NCI-H2196 (cell line): ENCODE data around the gene ZNF142.

Source experiments
- DNase-seq: peaks from one replicate; lab custom pipeline; 2025; ENCODE audit not compliant: unreplicated experiment; lab: John Stamatoyannopoulos, UW

ZNF142 gene

DNA sequence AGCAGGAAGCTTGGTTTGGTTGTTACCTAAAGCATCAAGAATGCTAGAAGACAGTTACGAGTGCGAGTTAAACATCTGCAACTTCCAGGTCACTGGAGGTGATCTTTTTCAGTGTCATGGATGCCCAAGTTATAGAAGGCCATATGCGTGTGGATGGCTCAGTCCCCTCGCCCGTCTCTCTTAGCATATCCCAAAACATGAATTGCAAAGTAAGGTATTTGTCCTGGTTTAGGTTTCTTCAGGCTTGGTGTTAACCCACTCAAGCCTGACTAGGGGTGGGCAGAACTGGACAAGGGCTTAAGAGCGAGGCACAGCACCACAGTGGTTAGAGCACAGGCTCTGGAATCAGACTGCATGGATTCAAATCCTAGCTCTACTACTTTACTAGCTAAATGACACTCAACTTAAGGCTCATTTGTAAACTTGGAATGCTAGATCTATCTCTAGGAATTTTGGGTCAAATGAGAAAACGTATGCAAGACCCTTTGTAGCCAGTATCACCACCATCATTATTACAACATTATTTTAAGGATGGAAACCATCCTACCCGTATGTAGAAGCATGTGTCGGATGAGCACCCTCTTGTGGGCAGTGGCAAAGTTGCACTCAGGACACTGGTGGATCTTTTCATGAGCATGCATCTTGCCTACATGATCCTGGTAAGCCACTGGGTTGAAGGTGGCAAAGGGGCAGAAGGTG, 11.2 kb downstream of the ZNF142 start:
- peak; percentile 68 for DNase-seq

DNA sequence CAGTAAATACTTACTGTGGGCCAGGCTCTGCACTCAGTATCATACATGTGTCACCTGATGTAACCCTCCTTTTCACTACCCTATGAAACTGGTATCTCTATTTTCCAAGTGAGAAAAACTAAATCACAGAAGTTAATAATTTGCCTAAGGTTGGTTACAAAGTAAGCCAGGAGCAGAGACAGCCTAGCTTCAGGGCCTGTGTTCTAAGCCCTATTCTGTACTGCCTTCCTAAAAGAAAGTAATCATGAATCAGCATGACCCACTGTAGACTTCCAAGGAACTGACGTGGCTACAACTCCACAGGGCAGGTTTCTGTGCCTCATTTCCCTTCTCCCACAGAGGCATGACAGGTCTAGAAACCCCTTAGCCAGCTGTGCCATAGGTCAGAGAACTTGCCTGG, 14.3 kb downstream of the ZNF142 start:
- no peak for DNase-seq

DNA sequence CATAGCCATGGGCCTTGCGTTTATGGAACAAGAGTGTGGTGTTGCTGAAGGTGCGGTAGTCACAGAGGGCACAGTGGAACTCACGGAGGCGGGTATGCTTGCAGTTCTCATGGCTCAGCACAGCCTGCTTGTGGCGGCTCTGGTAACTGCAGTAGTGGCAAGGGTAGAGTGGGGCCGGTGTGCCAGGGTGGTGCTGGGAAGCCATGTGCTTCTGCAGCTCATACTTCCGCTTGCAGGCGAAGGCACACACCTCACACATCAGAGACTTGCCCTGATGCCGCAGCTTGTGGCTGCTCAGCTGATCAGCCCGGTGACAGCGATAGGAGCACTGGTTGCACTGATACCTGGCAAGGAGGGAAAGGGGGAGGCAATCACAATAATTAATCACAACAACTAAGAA, 14.7 kb downstream of the ZNF142 start:
- DNase-seq, result no peak

DNA sequence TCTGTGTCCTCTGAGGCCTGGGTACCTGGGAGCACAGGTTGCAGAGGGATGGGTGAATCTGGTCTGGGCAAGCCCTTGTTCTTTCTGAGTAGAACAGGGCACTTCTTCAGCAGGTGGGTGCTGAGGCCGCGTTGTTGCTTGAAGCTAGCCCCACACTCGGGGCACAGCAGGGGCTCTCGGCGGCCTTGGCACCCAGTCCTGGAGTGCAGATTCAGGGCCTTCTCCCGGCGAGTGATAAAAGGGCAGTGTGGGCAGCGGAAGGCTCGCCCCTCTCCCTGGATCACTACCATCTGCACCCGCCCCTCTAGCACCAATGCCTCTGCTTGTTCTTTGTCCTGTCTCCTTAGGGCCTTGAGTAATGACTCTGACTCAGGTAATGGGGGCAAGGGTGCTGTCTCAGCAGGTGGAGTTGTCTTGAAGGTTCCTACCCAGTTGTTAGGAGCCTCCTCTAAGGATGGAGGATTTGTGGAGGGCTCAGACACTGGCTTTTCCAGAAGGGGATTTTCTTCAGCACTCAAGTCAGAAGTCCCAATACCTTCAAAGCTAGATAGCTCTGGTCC, 15.6 kb downstream of the ZNF142 start:
- no peak for DNase-seq

DNA sequence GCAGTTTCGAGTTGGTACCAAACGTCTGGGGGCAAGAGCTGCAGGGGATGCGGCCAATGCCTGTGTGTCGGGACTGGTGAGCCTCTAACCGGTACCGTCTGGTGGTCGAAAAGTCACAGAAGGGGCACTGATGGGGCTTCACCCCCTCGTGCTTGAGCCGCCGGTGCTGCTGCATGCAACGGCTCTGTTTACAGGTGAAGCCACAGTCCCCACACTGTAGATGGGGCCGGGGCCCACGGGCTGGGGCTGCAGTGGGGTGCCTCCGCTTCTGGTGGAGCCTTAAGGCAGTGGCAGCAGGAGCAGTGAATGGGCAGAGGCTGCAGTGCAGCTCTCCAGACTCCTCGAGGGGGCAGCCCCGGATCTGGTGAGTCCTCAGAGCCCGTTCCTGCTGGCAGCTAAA, 16.6 kb downstream of the ZNF142 start:
- DNase-seq, result no peak

DNA sequence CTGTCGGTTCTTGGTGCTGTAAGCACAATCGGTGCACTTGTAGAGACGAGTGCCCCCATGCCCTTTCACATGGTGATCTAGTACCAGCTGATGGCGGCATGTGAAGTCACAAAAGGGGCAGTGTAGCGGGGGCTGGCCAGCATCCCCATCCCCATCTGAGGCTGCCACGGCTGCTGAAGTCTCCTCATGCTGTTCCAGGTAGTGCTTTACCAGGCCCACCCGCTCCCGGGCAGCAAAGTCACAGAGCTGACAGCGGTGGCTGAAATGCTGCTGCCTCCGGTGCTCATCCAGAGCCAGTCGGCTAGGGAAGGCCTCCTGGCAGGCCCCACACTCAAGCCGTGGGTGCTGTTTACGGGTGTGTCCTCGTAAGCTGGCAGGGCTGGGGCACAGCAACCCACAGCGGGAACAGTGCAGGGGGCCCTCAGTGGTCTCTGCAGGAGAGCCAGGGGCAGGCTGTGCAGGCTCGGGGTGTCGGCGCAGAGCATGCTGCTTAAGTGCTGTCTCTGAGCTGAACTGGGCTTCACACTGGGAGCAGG, 17.2 kb downstream of the ZNF142 start:
- no peak for DNase-seq

DNA sequence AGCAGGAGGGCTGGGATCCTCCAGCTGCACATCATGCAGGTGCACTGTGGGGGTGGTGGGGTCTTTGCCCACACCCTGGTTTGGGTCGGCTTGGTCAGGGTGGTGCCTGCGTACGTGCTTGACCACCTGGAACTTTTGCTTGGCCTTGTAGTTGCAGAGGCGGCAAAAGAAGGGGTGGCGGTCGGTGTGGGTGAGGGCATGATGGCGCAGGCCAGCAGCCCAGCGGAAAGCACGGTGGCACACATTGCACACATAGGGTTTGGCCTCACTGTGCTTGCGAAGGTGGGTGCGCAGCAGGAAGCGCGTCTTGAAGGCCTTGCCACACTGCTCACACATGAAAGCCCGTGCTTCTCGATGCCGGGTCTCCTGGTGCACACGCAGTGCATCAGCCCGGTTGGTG, 21.1 kb downstream of the ZNF142 start:
- DNase-seq, result no peak

DNA sequence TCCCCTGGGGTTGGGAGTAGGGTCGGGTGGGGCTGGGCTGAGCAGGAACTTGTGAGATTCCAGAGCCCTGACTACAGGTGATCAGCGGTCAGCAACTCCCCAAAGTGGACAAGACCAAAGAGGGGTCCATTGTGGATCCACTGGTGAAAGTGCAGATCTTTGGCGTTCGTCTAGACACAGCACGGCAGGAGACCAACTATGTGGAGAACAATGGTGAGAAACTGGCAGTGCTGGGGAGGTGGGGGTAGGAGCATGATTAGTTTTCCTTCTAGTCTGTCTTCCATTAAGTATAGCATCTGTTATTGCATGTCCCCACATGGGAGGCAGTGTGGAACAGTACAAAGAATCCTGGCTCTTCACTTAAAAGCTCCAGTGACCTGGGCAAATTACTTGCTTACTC, 23.7 kb downstream of the ZNF142 start:
- no peak for DNase-seq

DNA sequence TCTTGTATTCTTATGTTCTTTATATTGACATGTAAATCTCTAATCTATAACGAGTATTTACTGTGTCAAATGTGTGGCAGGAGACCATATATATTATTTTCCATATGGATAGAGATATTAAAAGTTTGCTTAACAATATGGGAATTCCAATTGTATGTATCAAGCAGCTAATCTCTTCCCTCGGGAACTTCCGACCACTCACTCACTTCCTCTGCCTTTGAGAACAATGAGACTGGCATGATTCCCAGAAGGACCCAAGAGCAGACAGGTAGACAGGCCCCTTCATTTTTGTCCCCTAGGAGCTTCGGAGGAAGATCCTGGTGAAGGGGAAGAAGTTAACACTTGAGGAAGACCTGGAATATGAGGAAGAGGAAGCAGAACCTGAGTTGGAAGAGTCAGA, 27.6 kb downstream of the ZNF142 start:
- DNase-seq, result no peak

DNA sequence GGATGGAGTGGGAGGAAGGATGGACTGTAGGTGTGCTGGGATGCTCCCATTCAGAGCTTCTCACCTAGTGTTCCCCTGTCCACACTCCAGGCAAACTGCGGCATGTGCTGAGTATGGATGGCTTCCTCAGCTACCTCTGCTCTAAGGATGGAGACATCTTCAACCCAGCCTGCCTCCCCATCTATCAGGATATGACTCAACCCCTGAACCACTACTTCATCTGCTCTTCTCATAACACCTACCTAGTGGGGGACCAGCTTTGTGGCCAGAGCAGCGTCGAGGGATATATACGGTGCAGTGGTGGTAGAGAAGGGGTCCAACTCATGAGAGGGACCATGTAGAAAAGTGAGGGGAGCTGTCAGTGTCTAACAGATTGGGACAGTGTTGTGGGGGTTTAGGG, 31.5 kb downstream of the ZNF142 start:
- DNase-seq, result no peak

DNA sequence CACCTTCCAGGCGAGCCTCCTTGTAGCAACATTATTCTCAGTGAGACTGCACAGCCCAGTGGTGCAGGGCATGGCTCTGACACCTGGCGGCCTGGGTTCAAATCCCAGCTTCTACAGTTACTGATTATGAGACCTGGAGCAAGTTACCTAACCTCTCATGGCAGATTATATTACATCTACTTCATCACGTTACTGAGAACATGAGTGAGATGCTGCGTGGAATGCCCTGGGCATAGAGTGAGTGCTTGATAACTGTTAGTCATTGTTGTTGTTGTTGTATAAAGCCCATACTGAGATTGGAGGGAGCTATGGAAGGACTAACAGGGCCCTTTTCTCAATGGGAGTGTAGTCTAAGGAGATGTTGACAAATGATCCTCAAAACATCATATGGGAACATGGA, 33.1 kb downstream of the ZNF142 start:
- DNase-seq, result no peak

DNA sequence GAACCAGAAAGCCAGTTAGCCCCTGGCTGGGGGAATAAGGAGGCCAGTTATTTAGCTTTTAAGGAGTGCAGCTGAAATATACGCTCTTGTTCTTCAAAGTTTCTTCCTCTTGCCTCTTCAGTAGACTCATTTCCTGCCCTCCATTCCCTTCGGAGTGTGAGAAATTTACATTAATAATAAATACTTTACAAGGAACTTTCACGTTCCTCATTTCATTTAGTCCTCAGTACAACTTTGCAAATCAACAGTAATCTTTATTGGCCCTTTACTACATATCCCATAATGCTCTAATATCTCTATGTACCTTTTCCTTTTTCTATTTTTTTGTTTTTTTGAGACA, 36.1 kb downstream of the ZNF142 start:
- DNase-seq, result no peak

DNA sequence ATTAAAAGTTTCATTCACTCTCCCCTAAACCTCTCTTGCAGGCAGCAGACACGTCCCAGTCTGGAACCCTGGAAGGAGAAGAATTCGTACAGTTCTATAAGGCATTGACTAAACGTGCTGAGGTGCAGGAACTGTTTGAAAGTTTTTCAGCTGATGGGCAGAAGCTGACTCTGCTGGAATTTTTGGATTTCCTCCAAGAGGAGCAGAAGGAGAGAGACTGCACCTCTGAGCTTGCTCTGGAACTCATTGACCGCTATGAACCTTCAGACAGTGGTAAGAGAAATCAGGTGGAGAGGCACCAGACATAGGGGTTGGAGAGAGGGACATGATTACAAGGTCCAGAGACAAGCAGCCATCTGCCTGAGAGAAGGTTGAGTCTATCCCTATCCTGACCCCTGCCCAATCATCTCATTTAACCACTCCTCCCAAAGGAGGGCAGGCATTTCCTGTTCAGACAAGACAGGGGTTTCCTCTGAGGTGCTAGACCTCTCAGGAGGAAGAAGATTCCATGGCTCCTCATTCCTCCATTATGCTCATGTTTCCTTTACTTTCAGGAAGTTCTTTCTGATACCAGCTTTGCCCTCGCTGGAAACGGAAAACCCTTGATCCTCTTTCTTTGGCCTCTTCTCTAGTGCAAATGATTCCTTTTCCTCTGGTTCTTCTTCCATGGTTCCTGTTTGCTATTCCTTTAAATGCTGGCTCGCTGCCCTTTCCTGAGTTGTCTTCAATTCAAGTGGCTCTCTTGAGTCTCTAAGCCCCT, 36.6 kb downstream of the ZNF142 start:
- no peak for DNase-seq

DNA sequence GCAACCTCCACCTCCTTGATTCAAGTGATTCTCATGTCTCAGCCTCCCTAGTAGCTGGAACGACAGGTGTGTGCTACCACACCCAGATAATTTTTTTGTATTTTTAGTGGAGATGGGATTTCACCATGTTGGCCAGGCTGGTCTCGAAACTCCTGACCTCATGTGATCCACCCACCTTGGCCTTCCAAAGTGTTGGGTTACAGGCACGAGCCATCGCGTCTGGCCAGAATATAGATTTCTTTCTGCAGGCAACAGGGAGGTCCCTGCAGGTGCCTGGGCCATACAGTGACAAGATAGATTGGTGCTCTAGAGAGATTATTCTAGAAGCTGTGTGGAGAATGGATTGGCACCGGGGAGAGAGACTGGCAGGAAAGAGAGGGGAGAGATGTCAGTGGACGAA, 38.4 kb downstream of the ZNF142 start:
- no peak for DNase-seq

DNA sequence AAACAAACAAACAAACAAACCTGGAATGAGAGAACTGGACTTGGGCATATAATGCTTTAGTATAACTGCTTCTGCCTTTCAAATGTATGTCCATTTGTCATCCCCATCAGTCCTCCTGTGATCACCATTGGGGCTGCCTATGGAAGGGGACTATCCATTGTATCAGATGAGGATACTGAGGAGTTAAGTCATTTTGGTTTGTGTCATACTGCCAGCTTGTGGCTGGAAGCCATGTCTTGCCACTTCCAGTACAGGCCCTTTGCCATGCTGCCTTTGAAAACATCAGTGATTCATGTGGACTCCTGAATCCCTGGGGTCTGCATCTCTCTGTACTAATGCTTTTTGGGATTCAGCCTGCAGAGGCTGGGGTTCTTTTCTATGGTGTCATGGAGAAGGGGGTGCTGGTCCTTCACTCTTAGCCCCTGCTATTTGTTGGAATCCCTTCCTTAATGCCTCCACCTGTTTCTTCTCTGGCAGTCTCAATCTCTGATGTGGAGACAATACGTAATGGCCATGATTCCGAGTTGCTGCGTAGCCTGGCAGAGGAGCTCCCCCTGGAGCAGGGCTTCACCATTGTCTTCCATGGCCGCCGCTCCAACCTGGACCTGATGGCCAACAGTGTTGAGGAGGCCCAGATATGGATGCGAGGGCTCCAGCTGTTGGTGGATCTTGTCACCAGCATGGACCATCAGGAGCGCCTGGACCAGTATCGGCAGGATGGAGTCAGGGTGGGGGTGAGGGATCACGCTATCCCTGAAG, 41.1 kb downstream of the ZNF142 start:
- DNase-seq, result no peak

DNA sequence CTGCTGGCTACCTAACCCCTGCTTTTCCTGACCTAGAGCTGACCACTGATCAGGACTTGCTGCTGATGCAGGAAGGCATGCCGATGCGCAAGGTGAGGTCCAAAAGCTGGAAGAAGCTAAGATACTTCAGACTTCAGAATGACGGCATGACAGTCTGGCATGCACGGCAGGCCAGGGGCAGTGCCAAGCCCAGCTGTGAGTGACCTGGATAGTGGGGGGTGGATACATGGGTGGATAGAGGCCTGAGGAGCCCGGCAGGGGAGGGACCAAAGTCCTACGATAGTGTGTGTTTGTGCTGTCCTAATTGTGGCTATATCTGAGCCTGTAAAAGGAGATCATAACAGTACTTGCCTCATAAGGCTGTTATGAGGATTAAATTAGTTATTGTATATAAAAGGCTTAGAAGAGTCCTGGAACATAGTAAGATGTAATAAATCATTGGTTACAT, 43.5 kb downstream of the ZNF142 start:
- no peak for DNase-seq

DNA sequence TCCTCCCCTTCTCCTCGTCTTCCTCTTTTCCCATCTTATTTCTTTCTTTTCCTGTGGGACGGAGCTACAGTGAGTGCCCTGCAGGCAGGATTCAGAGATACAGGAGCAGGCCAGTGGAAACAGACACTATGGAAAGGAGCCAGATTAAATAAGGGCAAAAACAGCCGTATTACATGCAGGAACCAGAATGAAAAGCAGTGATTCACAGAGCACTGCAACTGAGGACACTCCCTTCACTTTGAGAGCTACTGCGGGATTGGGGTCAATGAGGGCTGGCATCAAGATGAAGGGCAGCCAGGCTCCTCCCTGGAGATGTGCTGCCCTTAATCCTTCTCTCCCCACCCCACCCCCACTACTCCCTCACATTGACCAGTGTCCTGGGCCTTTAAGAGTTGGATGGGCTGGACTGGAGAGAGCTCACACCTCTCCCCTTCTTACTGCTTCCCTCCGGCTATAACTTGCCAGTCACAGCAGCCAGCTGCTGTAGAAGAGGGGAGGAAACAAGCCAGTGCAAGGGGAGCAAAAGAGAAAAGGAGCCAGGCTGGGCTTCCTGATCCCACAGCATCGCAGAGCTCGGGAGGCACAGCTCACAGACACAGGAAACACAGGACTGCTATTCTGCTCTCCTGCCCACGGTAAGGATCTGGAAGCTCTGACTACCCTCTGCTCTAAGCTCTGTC, 51.8 kb downstream of the ZNF142 start, which contains the start of gene PLCD4:
TSS of gene PLCD4 (plus strand) at position 464 of the 680 bp plus-strand sequence. CDS start 7,841 bp downstream, outside the sequence.
- peak; percentile 42 for DNase-seq

DNA sequence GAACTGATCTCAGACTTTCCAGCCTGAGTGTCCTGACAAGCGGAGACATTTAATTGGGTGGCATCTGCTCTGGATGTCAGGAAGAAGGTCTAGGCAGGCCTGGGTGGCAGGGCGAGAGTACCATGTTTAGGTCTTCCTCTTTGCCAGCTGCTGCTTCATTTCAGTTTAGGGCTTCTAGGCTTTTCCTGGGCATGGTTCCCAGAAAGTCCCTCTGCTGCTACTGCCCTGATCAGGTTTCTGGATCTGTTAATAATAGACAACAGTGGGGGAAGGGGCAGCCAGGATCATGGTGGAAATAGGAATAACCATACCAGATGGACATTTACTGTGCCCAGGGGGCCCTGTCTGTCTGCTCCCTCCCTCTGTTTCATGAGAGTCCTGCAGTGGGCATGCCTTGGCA, 54.0 kb downstream of the ZNF142 start:
- peak; percentile 81 for DNase-seq
